ENCODE data around the gene CSDE1.

The CSDE1 gene

GRCh38 chr1:114740331-114740730 is 17.5 kb downstream of the CSDE1 start:
- peak overlapping the region; percentile 48 for H3K27ac ChIP-seq
- DNase-seq (ENCODE audit: low read depth, low spot score) = no peak
- H3K9ac ChIP-seq (ENCODE audit: insufficient read length) = no peak overlapping the region
- H3K9me3 ChIP-seq (ENCODE audit: low read depth, low read length) = no peaks in the 10 kb centered on the region
- H3K4me3 ChIP-seq = no peak overlapping the region
- TF ChIP-seq FOXP2 (optimal IDR thresholded peaks at IDR 0.05; ENCODE audit: control extremely low read depth, extremely low read length, insufficient read depth) = no peak
- TF ChIP-seq EZH2 (IDR thresholded peaks at IDR 0.05) = no peak
- no peak for TF ChIP-seq POLR2AphosphoS5 (IDR thresholded peaks at IDR 0.05; ENCODE audit: borderline replicate concordance, low read depth, low read length)
- H3K36me3 ChIP-seq (ENCODE audit: insufficient read depth, low read length) = peaks cover 99% of the 10 kb centered on the region

- no peak for DNase-seq (ENCODE audit: low read depth, low spot score)
- no peaks in the 10 kb centered on the region for H3K9me3 ChIP-seq (ENCODE audit: low read depth, low read length)
- H3K36me3 ChIP-seq (ENCODE audit: insufficient read depth, low read length) = peaks cover 99% of the 10 kb centered on the region
Observed at GRCh38 chr1:114737314-114737849, 20.4 kb downstream of the CSDE1 start.

GRCh38 chr1:114735479-114735878 is 22.3 kb downstream of the CSDE1 start:
- Histone ChIP-seq H3K27ac (0 out of 2 replicates have a peak overlapping the region, but pooled peaks have one; percentile 23), H3K36me3 (ENCODE audit: insufficient read depth, low read length) (peaks cover 99% of the 10 kb centered on the region), H3K9ac (ENCODE audit: insufficient read length) (no peak overlapping the region), H3K4me3 (no peak overlapping the region), H3K9me3 (ENCODE audit: low read depth, low read length) (no peaks in the 10 kb centered on the region)
- TF ChIP-seq EZH2 (IDR thresholded peaks at IDR 0.05) (no peak), FOXP2 (optimal IDR thresholded peaks at IDR 0.05; ENCODE audit: control extremely low read depth, extremely low read length, insufficient read depth) (no peak), POLR2AphosphoS5 (IDR thresholded peaks at IDR 0.05; ENCODE audit: borderline replicate concordance, low read depth, low read length) (no peak)
- no peak for DNase-seq (ENCODE audit: low read depth, low spot score)

More at GRCh38 chr1:114737314-114737849, 20.4 kb downstream of the CSDE1 start:
- no peak overlapping the region for H3K4me3 ChIP-seq
- no peak overlapping the region for H3K27ac ChIP-seq
- no peak overlapping the region for H3K9ac ChIP-seq (ENCODE audit: insufficient read length)
- TF ChIP-seq EZH2 (IDR thresholded peaks at IDR 0.05) = no peak
- TF ChIP-seq POLR2AphosphoS5 (IDR thresholded peaks at IDR 0.05; ENCODE audit: borderline replicate concordance, low read depth, low read length) = no peak
- no peak for TF ChIP-seq FOXP2 (optimal IDR thresholded peaks at IDR 0.05; ENCODE audit: control extremely low read depth, extremely low read length, insufficient read depth)

- H3K27ac ChIP-seq = no peak overlapping the region
- TF ChIP-seq POLR2AphosphoS5 (IDR thresholded peaks at IDR 0.05; ENCODE audit: borderline replicate concordance, low read depth, low read length) (no peak), FOXP2 (optimal IDR thresholded peaks at IDR 0.05; ENCODE audit: control extremely low read depth, extremely low read length, insufficient read depth) (no peak), EZH2 (IDR thresholded peaks at IDR 0.05) (no peak)
- DNase-seq (ENCODE audit: low read depth, low spot score) = no peak
- H3K9me3 ChIP-seq (ENCODE audit: low read depth, low read length) = no peaks in the 10 kb centered on the region
- H3K4me3 ChIP-seq = no peak overlapping the region
- no peak overlapping the region for H3K9ac ChIP-seq (ENCODE audit: insufficient read length)
- H3K36me3 ChIP-seq (ENCODE audit: insufficient read depth, low read length) = peaks cover 100% of the 10 kb centered on the region
Observed at GRCh38 chr1:114729782-114730181, 28.0 kb downstream of the CSDE1 start.

- DNase-seq (ENCODE audit: low read depth, low spot score) = no peak
- TF ChIP-seq EZH2 (IDR thresholded peaks at IDR 0.05) (no peak), FOXP2 (optimal IDR thresholded peaks at IDR 0.05; ENCODE audit: control extremely low read depth, extremely low read length, insufficient read depth) (no peak), POLR2AphosphoS5 (IDR thresholded peaks at IDR 0.05; ENCODE audit: borderline replicate concordance, low read depth, low read length) (no peak)
- Histone ChIP-seq H3K27ac (no peak overlapping the region), H3K36me3 (ENCODE audit: insufficient read depth, low read length) (peaks cover 100% of the 10 kb centered on the region), H3K4me3 (no peak overlapping the region), H3K9me3 (ENCODE audit: low read depth, low read length) (no peaks in the 10 kb centered on the region), H3K9ac (ENCODE audit: insufficient read length) (no peak overlapping the region)
Observed at GRCh38 chr1:114728553-114728952, 29.2 kb downstream of the CSDE1 start.

GRCh38 chr1:114725230-114725629 is 32.6 kb downstream of the CSDE1 start:
- peaks cover 99% of the 10 kb centered on the region for H3K36me3 ChIP-seq (ENCODE audit: insufficient read depth, low read length)
- H3K9ac ChIP-seq (ENCODE audit: insufficient read length) = no peak overlapping the region
- DNase-seq (ENCODE audit: low read depth, low spot score) = no peak
- TF ChIP-seq EZH2 (IDR thresholded peaks at IDR 0.05) (no peak), FOXP2 (optimal IDR thresholded peaks at IDR 0.05; ENCODE audit: control extremely low read depth, extremely low read length, insufficient read depth) (no peak), POLR2AphosphoS5 (IDR thresholded peaks at IDR 0.05; ENCODE audit: borderline replicate concordance, low read depth, low read length) (no peak)
- H3K4me3 ChIP-seq = no peak overlapping the region
- no peak overlapping the region for H3K27ac ChIP-seq
- H3K9me3 ChIP-seq (ENCODE audit: low read depth, low read length) = no peaks in the 10 kb centered on the region

- peaks cover 99% of the 10 kb centered on the region for H3K36me3 ChIP-seq (ENCODE audit: insufficient read depth, low read length)
- no peak for DNase-seq (ENCODE audit: low read depth, low spot score)
Observed at GRCh38 chr1:114723915-114724314, 33.9 kb downstream of the CSDE1 start.

GRCh38 chr1:114723457-114723856 is 34.3 kb downstream of the CSDE1 start:
- no peak overlapping the region for H3K9ac ChIP-seq (ENCODE audit: insufficient read length)
- H3K36me3 ChIP-seq (ENCODE audit: insufficient read depth, low read length) = peaks cover 99% of the 10 kb centered on the region
- no peak for DNase-seq (ENCODE audit: low read depth, low spot score)
- no peak overlapping the region for H3K4me3 ChIP-seq
- H3K27ac ChIP-seq = 0 out of 2 replicates have a peak overlapping the region, but pooled peaks have one; percentile 37
- TF ChIP-seq FOXP2 (optimal IDR thresholded peaks at IDR 0.05; ENCODE audit: control extremely low read depth, extremely low read length, insufficient read depth) (no peak), EZH2 (IDR thresholded peaks at IDR 0.05) (no peak), POLR2AphosphoS5 (IDR thresholded peaks at IDR 0.05; ENCODE audit: borderline replicate concordance, low read depth, low read length) (no peak)
- no peaks in the 10 kb centered on the region for H3K9me3 ChIP-seq (ENCODE audit: low read depth, low read length)

More at GRCh38 chr1:114723915-114724314, 33.9 kb downstream of the CSDE1 start:
- no peaks in the 10 kb centered on the region for H3K9me3 ChIP-seq (ENCODE audit: low read depth, low read length)
- TF ChIP-seq EZH2 (IDR thresholded peaks at IDR 0.05) (no peak), POLR2AphosphoS5 (IDR thresholded peaks at IDR 0.05; ENCODE audit: borderline replicate concordance, low read depth, low read length) (no peak), FOXP2 (optimal IDR thresholded peaks at IDR 0.05; ENCODE audit: control extremely low read depth, extremely low read length, insufficient read depth) (no peak)
- H3K9ac ChIP-seq (ENCODE audit: insufficient read length) = no peak overlapping the region
- H3K27ac ChIP-seq = 0 out of 2 replicates have a peak overlapping the region, but pooled peaks have one; percentile 12
- no peak overlapping the region for H3K4me3 ChIP-seq

GRCh38 chr1:114720492-114720891 is 37.3 kb downstream of the CSDE1 start:
- TF ChIP-seq EZH2 (IDR thresholded peaks at IDR 0.05) (no peak), POLR2AphosphoS5 (IDR thresholded peaks at IDR 0.05; ENCODE audit: borderline replicate concordance, low read depth, low read length) (no peak)
- H3K36me3 ChIP-seq (ENCODE audit: insufficient read depth, low read length) = peaks cover 92% of the 10 kb centered on the region
- no peak overlapping the region for H3K4me3 ChIP-seq
- no peak overlapping the region for H3K9ac ChIP-seq (ENCODE audit: insufficient read length)
- no peak for DNase-seq (ENCODE audit: low read depth, low spot score)
- no peaks in the 10 kb centered on the region for H3K9me3 ChIP-seq (ENCODE audit: low read depth, low read length)
- peak overlapping the region; percentile 68 for H3K27ac ChIP-seq

Data from SK-N-MC (cell line).